ENCODE measurements around the gene ACTR3C. TPM values are rescaled to one million over a fixed set of nuclear protein-coding genes. Genes with fewer than 3 reads are reported as not detected.
A peak's percentile ranks its signal among the peaks of the same experiment; 100 is the strongest.

The ACTR3C gene
- total RNA-seq, 1 experiment from 2014 or later = 8.0 TPM

DNA sequence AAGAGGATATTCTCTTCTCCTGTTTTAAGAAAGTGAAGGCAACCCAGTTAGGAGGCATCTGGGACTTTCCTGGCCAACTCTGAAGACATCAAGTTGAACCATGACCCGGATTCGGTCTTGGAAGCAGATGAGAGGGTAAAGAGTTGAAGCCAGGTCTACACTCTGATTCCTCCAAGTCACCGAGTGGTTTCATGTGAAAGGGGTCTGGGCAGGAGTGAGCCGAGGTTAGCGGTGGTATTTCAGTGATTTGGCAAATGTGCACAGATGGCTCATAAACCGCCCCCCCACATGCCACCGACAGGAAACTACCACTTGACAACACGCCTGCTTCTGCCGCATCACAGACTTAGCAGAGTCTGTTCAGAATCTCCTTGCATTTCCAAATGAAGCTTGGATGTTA, 33.9 kb upstream of the ACTR3C start:
- Histone ChIP-seq H3K27me3 (replicated peaks; ENCODE audit: control insufficient read depth, insufficient read depth, low read length) (no peaks in the 10 kb centered on the region), H3K9me3 (no peaks in the 10 kb centered on the region), H3K4me1 (no peaks in the 10 kb centered on the region), H3K36me3 (ENCODE audit: control insufficient read depth, insufficient read depth, low read length) (no peaks in the 10 kb centered on the region), H3K4me3 (ENCODE audit: low read depth, low read length) (no peak overlapping the region)
- intact Hi-C loops (cut with micrococcal nuclease; ENCODE audit: unreplicated experiment) = no loop called here
- CTCF ChIA-PET = interaction anchor here (0.5 to 0.6 kb wide), 2 partner anchors 32 to 397 kb away, joined by 3 read pairs; no protein-coding TSS in a partner anchor
- POLR2A ChIA-PET = no interaction called here
- H3K4me3 Mint-ChIP-seq (ENCODE audit: unreplicated experiment) = no peak overlapping the region
- no peaks in the 10 kb centered on the region for H3K36me3 Mint-ChIP-seq (ENCODE audit: insufficient read depth, unreplicated experiment)
- H3K4me1 Mint-ChIP-seq (ENCODE audit: low read depth, unreplicated experiment) = peaks cover 11% of the 10 kb centered on the region
- no peak overlapping the region for H3K27ac Mint-ChIP-seq (ENCODE audit: unreplicated experiment)
- DNase-seq = no peak
- TF ChIP-seq, protein P1, sequence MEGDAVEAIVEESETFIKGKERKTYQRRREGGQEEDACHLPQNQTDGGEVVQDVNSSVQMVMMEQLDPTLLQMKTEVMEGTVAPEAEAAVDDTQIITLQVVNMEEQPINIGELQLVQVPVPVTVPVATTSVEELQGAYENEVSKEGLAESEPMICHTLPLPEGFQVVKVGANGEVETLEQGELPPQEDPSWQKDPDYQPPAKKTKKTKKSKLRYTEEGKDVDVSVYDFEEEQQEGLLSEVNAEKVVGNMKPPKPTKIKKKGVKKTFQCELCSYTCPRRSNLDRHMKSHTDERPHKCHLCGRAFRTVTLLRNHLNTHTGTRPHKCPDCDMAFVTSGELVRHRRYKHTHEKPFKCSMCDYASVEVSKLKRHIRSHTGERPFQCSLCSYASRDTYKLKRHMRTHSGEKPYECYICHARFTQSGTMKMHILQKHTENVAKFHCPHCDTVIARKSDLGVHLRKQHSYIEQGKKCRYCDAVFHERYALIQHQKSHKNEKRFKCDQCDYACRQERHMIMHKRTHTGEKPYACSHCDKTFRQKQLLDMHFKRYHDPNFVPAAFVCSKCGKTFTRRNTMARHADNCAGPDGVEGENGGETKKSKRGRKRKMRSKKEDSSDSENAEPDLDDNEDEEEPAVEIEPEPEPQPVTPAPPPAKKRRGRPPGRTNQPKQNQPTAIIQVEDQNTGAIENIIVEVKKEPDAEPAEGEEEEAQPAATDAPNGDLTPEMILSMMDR (IDR thresholded peaks at IDR 0.05; ENCODE audit: insufficient read depth in 1 of 2, low read depth in 1 of 2, low read length in 1 of 2, severe bottlenecking in 1 of 2, unreplicated experiment in 1 of 2) = no peak
- BruUV-seq (replicated peaks) = no TSS peak
- H3K9me3 Mint-ChIP-seq (ENCODE audit: unreplicated experiment) = peaks cover 12% of the 10 kb centered on the region
- H3K27me3 Mint-ChIP-seq (ENCODE audit: insufficient read depth, unreplicated experiment) = no peaks in the 10 kb centered on the region

- no TSS peak for BruUV-seq (replicated peaks)
- POLR2A ChIA-PET = no interaction called here
These were observed 33.0 kb upstream of the ACTR3C start for GRCh38 chr7:150356265-150356897.

GRCh38 chr7:150355666-150356059, 32.3 kb upstream of the ACTR3C start:
- Mint-ChIP-seq H3K27ac (ENCODE audit: unreplicated experiment) (no peak overlapping the region), H3K36me3 (ENCODE audit: insufficient read depth, unreplicated experiment) (no peaks in the 10 kb centered on the region), H3K9me3 (ENCODE audit: unreplicated experiment) (peaks cover 12% of the 10 kb centered on the region), H3K27me3 (ENCODE audit: insufficient read depth, unreplicated experiment) (no peaks in the 10 kb centered on the region), H3K4me3 (ENCODE audit: unreplicated experiment) (no peak overlapping the region), H3K4me1 (ENCODE audit: low read depth, unreplicated experiment) (peaks cover 11% of the 10 kb centered on the region)
- Histone ChIP-seq H3K36me3 (ENCODE audit: control insufficient read depth, insufficient read depth, low read length) (no peaks in the 10 kb centered on the region), H3K9me3 (no peaks in the 10 kb centered on the region), H3K4me1 (no peaks in the 10 kb centered on the region), H3K4me3 (ENCODE audit: low read depth, low read length) (no peak overlapping the region), H3K27me3 (replicated peaks; ENCODE audit: control insufficient read depth, insufficient read depth, low read length) (no peaks in the 10 kb centered on the region)
- no TSS peak for BruUV-seq (replicated peaks)
- CTCF ChIA-PET = interaction anchor here (0.7 to 1.1 kb wide), 3 partner anchors 13 to 731 kb away, joined by 3 to 4 read pairs (median 3); partner anchors contain the start of gene REPIN1
- TF ChIP-seq, protein P1 (IDR thresholded peaks at IDR 0.05; ENCODE audit: insufficient read depth in 1 of 2, low read depth in 1 of 2, low read length in 1 of 2, severe bottlenecking in 1 of 2, unreplicated experiment in 1 of 2) = no peak
- POLR2A ChIA-PET = interaction anchor here (1.1 kb wide), 1 partner anchor 13 kb away, joined by 5 read pairs; the partner anchor contains the start of gene REPIN1
- intact Hi-C loops (cut with micrococcal nuclease; ENCODE audit: unreplicated experiment) = loop anchor here (1.0 kb wide), 3 partner anchors 23 to 66 kb away; no protein-coding TSS in a partner anchor
- DNase-seq = no peak

More at GRCh38 chr7:150356265-150356897, 33.0 kb upstream of the ACTR3C start:
- Histone ChIP-seq H3K4me3 (ENCODE audit: low read depth, low read length) (no peak overlapping the region), H3K27me3 (replicated peaks; ENCODE audit: control insufficient read depth, insufficient read depth, low read length) (no peaks in the 10 kb centered on the region), H3K9me3 (no peaks in the 10 kb centered on the region), H3K36me3 (ENCODE audit: control insufficient read depth, insufficient read depth, low read length) (no peaks in the 10 kb centered on the region), H3K4me1 (no peaks in the 10 kb centered on the region)
- Mint-ChIP-seq H3K27me3 (ENCODE audit: insufficient read depth, unreplicated experiment) (no peaks in the 10 kb centered on the region), H3K27ac (ENCODE audit: unreplicated experiment) (no peak overlapping the region), H3K36me3 (ENCODE audit: insufficient read depth, unreplicated experiment) (no peaks in the 10 kb centered on the region), H3K9me3 (ENCODE audit: unreplicated experiment) (peaks cover 12% of the 10 kb centered on the region), H3K4me3 (ENCODE audit: unreplicated experiment) (no peak overlapping the region), H3K4me1 (ENCODE audit: low read depth, unreplicated experiment) (peaks cover 11% of the 10 kb centered on the region)
- DNase-seq = peak in 1 of 2 experiments; percentile 42
- intact Hi-C loops (cut with micrococcal nuclease; ENCODE audit: unreplicated experiment) = loop anchor here (1.0 kb wide), 3 partner anchors 22 to 65 kb away; no protein-coding TSS in a partner anchor
- TF ChIP-seq, protein P1 (IDR thresholded peaks at IDR 0.05; ENCODE audit: insufficient read depth in 1 of 2, low read depth in 1 of 2, low read length in 1 of 2, severe bottlenecking in 1 of 2, unreplicated experiment in 1 of 2) = peak; percentile 68 to 73
- CTCF ChIA-PET = interaction anchor here (0.9 kb wide), 1 partner anchor 13 kb away, joined by 3 read pairs; no protein-coding TSS in a partner anchor
